ENCODE data around the gene PYY.

DNA sequence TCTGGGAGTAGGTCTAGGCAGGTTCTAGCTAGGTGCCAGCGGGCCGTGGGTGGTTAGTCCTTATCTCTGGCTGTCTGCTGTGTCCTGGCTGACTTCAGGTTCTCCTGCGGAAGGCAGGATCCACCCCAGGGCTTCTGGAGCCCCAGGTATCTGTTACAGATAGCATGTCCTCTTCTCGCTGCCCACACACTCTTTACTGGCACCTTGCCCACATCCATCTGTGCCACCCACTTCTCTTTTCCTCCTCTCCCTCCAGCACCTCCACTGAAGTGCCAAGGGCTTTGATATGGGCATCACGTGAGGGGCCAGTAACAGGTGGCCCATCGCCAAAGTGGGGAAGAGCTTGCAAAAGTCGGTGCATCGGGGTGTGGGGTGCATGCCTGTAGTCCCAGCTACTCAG lies 41.8 kb downstream of the PYY start:
- TF ChIP-seq, protein P1, sequence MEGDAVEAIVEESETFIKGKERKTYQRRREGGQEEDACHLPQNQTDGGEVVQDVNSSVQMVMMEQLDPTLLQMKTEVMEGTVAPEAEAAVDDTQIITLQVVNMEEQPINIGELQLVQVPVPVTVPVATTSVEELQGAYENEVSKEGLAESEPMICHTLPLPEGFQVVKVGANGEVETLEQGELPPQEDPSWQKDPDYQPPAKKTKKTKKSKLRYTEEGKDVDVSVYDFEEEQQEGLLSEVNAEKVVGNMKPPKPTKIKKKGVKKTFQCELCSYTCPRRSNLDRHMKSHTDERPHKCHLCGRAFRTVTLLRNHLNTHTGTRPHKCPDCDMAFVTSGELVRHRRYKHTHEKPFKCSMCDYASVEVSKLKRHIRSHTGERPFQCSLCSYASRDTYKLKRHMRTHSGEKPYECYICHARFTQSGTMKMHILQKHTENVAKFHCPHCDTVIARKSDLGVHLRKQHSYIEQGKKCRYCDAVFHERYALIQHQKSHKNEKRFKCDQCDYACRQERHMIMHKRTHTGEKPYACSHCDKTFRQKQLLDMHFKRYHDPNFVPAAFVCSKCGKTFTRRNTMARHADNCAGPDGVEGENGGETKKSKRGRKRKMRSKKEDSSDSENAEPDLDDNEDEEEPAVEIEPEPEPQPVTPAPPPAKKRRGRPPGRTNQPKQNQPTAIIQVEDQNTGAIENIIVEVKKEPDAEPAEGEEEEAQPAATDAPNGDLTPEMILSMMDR (IDR thresholded peaks at IDR 0.05; ENCODE audit: low read length), result no peak
- TF ChIP-seq EZH2 (optimal IDR thresholded peaks at IDR 0.05; ENCODE audit: low read depth, low read length), result no peak
